ENCODE measurements around the gene PBX4. TPM values are rescaled to one million over a fixed set of nuclear protein-coding genes. Genes with fewer than 3 reads are reported as not detected.

The PBX4 gene
- total and polyA plus RNA-seq, 4 donors: 2.2 to 8.3 (median 6.8) TPM

GRCh38 chr19:19643158-19644053 lies 24.9 kb upstream of the PBX4 start, which contains the start of gene GMIP:
Gene GMIP (minus strand): TSS chr19:19643657. CDS start chr19:19643529, 128 bp downstream.
- TF ChIP-seq CTCF (IDR thresholded peaks at IDR 0.05; ENCODE audit: control extremely low read depth, extremely low read depth): peak; percentile 52
- no peaks in the 10 kb centered on the region for H3K27me3 ChIP-seq (ENCODE audit: control insufficient read depth in 3 of 3, insufficient read depth in 3 of 3, low read length in 2 of 3)
- DNase-seq (peak; percentile 69 to 77 (median 76)), ATAC-seq (ENCODE audit: insufficient read depth, low FRiP score) (peak; percentile 86)
- peak within 1 kb of the TSS in 1 of 2 donors; percentile 85 for H3K27ac ChIP-seq (ENCODE audit: low read depth in 1 of 2, low read length in 1 of 2)
- H3K4me1 ChIP-seq (ENCODE audit: control insufficient read depth in 5 of 5, insufficient read depth in 5 of 5, low read length in 5 of 5): peaks cover 0 to 13% (median 0%) of the 10 kb centered on the region in 5 donors
- H3K9me3 ChIP-seq (ENCODE audit: control insufficient read depth in 4 of 4, insufficient read depth in 3 of 4, low read length in 3 of 4): no peaks in the 10 kb centered on the region
- peak within 1 kb of the TSS; percentile 83 for H3K4me3 ChIP-seq
- whole genome bisulfite sequencing, 2 donors: 1% methylated on average over 39 to 50 of the region's 50 CpGs
- H3K9ac ChIP-seq (ENCODE audit: insufficient read depth in 1 of 2, low read length in 2 of 2): peak within 1 kb of the TSS; percentile 49 to 62
- peaks cover 6 to 33% (median 16%) of the 10 kb centered on the region in 4 donors for H3K36me3 ChIP-seq (ENCODE audit: control insufficient read depth in 4 of 4, insufficient read depth in 4 of 4, low read length in 4 of 4)

GRCh38 chr19:19642506-19643157 lies 24.1 kb upstream of the PBX4 start:
- no peak for TF ChIP-seq CTCF (IDR thresholded peaks at IDR 0.05; ENCODE audit: control extremely low read depth, extremely low read depth)
- Histone ChIP-seq H3K4me1 (ENCODE audit: control insufficient read depth in 5 of 5, insufficient read depth in 5 of 5, low read length in 5 of 5) (peaks cover 0 to 13% (median 0%) of the 10 kb centered on the region in 5 donors), H3K4me3 (peak overlapping the region; percentile 83), H3K9ac (ENCODE audit: insufficient read depth in 1 of 2, low read length in 2 of 2) (peak overlapping the region; percentile 49 to 62), H3K27me3 (ENCODE audit: control insufficient read depth in 3 of 3, insufficient read depth in 3 of 3, low read length in 2 of 3) (no peaks in the 10 kb centered on the region), H3K9me3 (ENCODE audit: control insufficient read depth in 4 of 4, insufficient read depth in 3 of 4, low read length in 3 of 4) (no peaks in the 10 kb centered on the region), H3K36me3 (ENCODE audit: control insufficient read depth in 4 of 4, insufficient read depth in 4 of 4, low read length in 4 of 4) (peaks cover 6 to 39% (median 16%) of the 10 kb centered on the region in 4 donors), H3K27ac (ENCODE audit: low read depth in 1 of 2, low read length in 1 of 2) (peak overlapping the region in 1 of 2 donors; percentile 85)
- DNase-seq: peak in 1 of 3 donors; percentile 41
- ATAC-seq (ENCODE audit: insufficient read depth, low FRiP score): peak; percentile 3
- WGBS, 2 donors: 11 to 21% methylated on average over 16 of the region's 16 CpGs

GRCh38 chr19:19637523-19638251 lies 19.2 kb upstream of the PBX4 start:
- Histone ChIP-seq H3K9ac (ENCODE audit: insufficient read depth in 1 of 2, low read length in 2 of 2) (no peak overlapping the region), H3K27ac (ENCODE audit: low read depth in 1 of 2, low read length in 1 of 2) (no peak overlapping the region), H3K27me3 (ENCODE audit: control insufficient read depth in 3 of 3, insufficient read depth in 3 of 3, low read length in 2 of 3) (no peaks in the 10 kb centered on the region), H3K36me3 (ENCODE audit: control insufficient read depth in 4 of 4, insufficient read depth in 4 of 4, low read length in 4 of 4) (peaks cover 0 to 40% (median 16%) of the 10 kb centered on the region in 4 donors), H3K4me3 (no peak overlapping the region), H3K4me1 (ENCODE audit: control insufficient read depth in 5 of 5, insufficient read depth in 5 of 5, low read length in 5 of 5) (peaks cover 0 to 3% (median 0%) of the 10 kb centered on the region in 5 donors), H3K9me3 (ENCODE audit: control insufficient read depth in 4 of 4, insufficient read depth in 3 of 4, low read length in 3 of 4) (no peaks in the 10 kb centered on the region)
- DNase-seq: no peak
- whole genome bisulfite sequencing, 2 donors: 87 to 92% methylated on average over 53 of the region's 53 CpGs
- ATAC-seq (ENCODE audit: insufficient read depth, low FRiP score): no peak
- TF ChIP-seq CTCF (IDR thresholded peaks at IDR 0.05; ENCODE audit: control extremely low read depth, extremely low read depth): no peak

Data from lung (tissue), 12 donors.